K562 (cell line): Measurements from ENCODE around the gene CHAT. TPM values are rescaled to one million over a fixed set of nuclear protein-coding genes. Genes with fewer than 3 reads are reported as not detected.

Experiments
- ATAC-seq: fragments of 200-7000 bp; cut with Tn5 transposase; 3 replicates; pipeline ENCODE4 v1.9.1; 2020; ENCODE audit warnings: moderate library complexity
- BruUV-seq: library from RNA; stranded (reverse); fragments of 400-500 nt; replicated peaks from 2 replicates; lab custom pipeline; 2021; lab: Mats Ljungman, UMichigan
- CTCF ChIA-PET: fragments of 300-600 bp; formaldehyde crosslinking; extraction: SDS; loops from one replicate; lab custom pipeline; 2021; ENCODE audit warnings: low intra/inter-chr PET ratio; lab: Yijun Ruan, JAX
- POLR2A ChIA-PET: fragments of 300-600, 350-650 bp; sonication (Branson Sonifier 250); formaldehyde crosslinking; extraction: SDS; loops from one replicate; lab custom pipeline; 2021; ENCODE audit warnings: antibody characterized with exemption, inconsistent platforms; lab: Yijun Ruan, JAX
- DNase-seq, 4 experiments: peaks; one replicate each; pipeline versions ENCODE4 v3.0.0 to v3.0.0-alpha.2; 2011 to 2018; ENCODE audit warnings: low spot score in 3 of 4, mixed read lengths in 3 of 4; ENCODE audit errors: extremely low read depth in 1 of 4
- FAIRE-seq: peaks from 2 replicates; lab custom pipeline; 2011; peaks lifted over from hg19 to GRCh38; lab: Jason Lieb, UNC
- H2AFZ ChIP-seq: 2 replicates; pipeline ENCODE4 v1.6.0; 2011; ENCODE audit warnings: low read depth, low read length, control low read depth, inconsistent platforms
- H3K27ac ChIP-seq: fragments of 200-600 bp; 3 replicates; pipeline ENCODE4 v1.8.0; 2011; ENCODE audit warnings: low read depth, mild to moderate bottlenecking, control low read depth, inconsistent platforms, low read length, moderate library complexity, mixed read lengths; ENCODE audit errors: extremely low read depth
- H3K27me3 ChIP-seq, 2 experiments: fragments of 300-600 bp in 1 of 2; 2 replicates in 1 of 2; 3 replicates in 1 of 2; pipeline versions ENCODE4 v1.6.0 to v1.8.0; 2011; ENCODE audit warnings: inconsistent platforms in 2 of 2, low read length in 2 of 2, mild to moderate bottlenecking in 1 of 2, mixed read lengths in 1 of 2, moderate library complexity in 1 of 2; ENCODE audit not compliant: control insufficient read depth in 2 of 2, insufficient read depth in 2 of 2
- H3K36me3 ChIP-seq: fragments of 300-600 bp; 3 replicates; pipeline ENCODE4 v1.8.0; 2011; ENCODE audit warnings: mild to moderate bottlenecking, low read length, inconsistent platforms; ENCODE audit not compliant: control insufficient read depth, insufficient read depth
- H3K4me1 ChIP-seq, 2 experiments: fragments of 200-600 bp in 1 of 2; replicated peaks in 1 of 2; 2 replicates in 1 of 2; 3 replicates in 1 of 2; pipeline versions ENCODE4 v1.5.1 to v1.8.0; 2011; ENCODE audit warnings: inconsistent platforms in 2 of 2, low read length in 2 of 2, mild to moderate bottlenecking in 1 of 2, mixed read lengths in 1 of 2, moderate library complexity in 1 of 2; ENCODE audit not compliant: control insufficient read depth in 2 of 2, insufficient read depth in 2 of 2
- H3K4me2 ChIP-seq: 2 replicates; pipeline ENCODE4 v1.6.1; 2011; ENCODE audit warnings: low read length, control low read depth, inconsistent platforms, mixed read lengths; ENCODE audit not compliant: insufficient read depth
- H3K4me3 ChIP-seq: fragments of 200-600 bp; sonication (generic), shearing (Covaris generic); 2 replicates; pipeline ENCODE4 v1.5.1; 2016; ENCODE audit warnings: control low read depth, inconsistent platforms
- H3K79me2 ChIP-seq: fragments of 200-600 bp; 3 replicates; pipeline ENCODE4 v1.8.0; 2011; ENCODE audit warnings: low read length, inconsistent platforms; ENCODE audit not compliant: control insufficient read depth, insufficient read depth
- H3K9ac ChIP-seq, 2 experiments: 2 replicates each; pipeline versions ENCODE4 v1.6.0 to v1.6.1; 2011; ENCODE audit warnings: low read depth in 2 of 2, low read length in 2 of 2, control low read depth in 1 of 2, inconsistent platforms in 1 of 2, mild to moderate bottlenecking in 1 of 2, mixed read lengths in 1 of 2; ENCODE audit not compliant: insufficient read depth in 1 of 2
- H3K9me1 ChIP-seq: one replicate; pipeline ENCODE4 v1.6.0; 2011; ENCODE audit warnings: inconsistent platforms, mild to moderate bottlenecking, low read length, moderate library complexity; ENCODE audit not compliant: control insufficient read depth, insufficient read depth
- H3K9me3 ChIP-seq: replicated peaks from 2 replicates; pipeline ENCODE4 v1.5.1; 2011; ENCODE audit warnings: low read depth, low read length, inconsistent platforms; ENCODE audit not compliant: control insufficient read depth, insufficient read depth
- H4K20me1 ChIP-seq: replicated peaks from 2 replicates; pipeline ENCODE4 v1.6.1; 2011; ENCODE audit warnings: low read length, inconsistent platforms, mixed read lengths; ENCODE audit not compliant: control insufficient read depth, insufficient read depth
- CSDE1 ChIP-seq, 2 experiments: fragments of 450-650 bp; IDR thresholded peaks; 2 replicates each; pipeline ENCODE4 v1.6.1; 2016; ENCODE audit warnings: mild to moderate bottlenecking in 1 of 2
- GTF2A2 ChIP-seq: IDR thresholded peaks from 2 replicates; pipeline ENCODE4 v1.6.1; 2016; ENCODE audit warnings: mild to moderate bottlenecking, missing genetic modification characterization, missing compliant biosample characterization
- HBP1 ChIP-seq: fragments of 450-650 bp; formaldehyde crosslinking; IDR thresholded peaks from 2 replicates; pipeline ENCODE4 v1.4.0; 2022; ENCODE audit warnings: missing genetic modification characterization
- MBD2 ChIP-seq: sonication (generic); IDR thresholded peaks from 2 replicates; pipeline ENCODE4 v1.6.1; 2016; ENCODE audit warnings: low read depth, borderline replicate concordance
- SETDB1 ChIP-seq: IDR thresholded peaks from one replicate; pipeline ENCODE4 v1.6.1; 2012; ENCODE audit warnings: low read length, control low read depth, inconsistent platforms
- ZBTB9 ChIP-seq: fragments of 450-650 bp; formaldehyde crosslinking; IDR thresholded peaks from 2 replicates; pipeline ENCODE4 v1.4.0; 2020; ENCODE audit warnings: mild to moderate bottlenecking, moderate library complexity
- ZNF316 ChIP-seq: fragments of 450-650 bp; IDR thresholded peaks from 2 replicates; pipeline ENCODE4 v1.6.1; 2016
- ZNF436 ChIP-seq: fragments of 250-450, 450-650 bp; sonication (Bioruptor Pico); formaldehyde crosslinking; IDR thresholded peaks from 2 replicates; pipeline ENCODE4 v1.7.0; 2020; ENCODE audit warnings: mild to moderate bottlenecking
- WGBS: fragments of 100-300 bp; shearing (Covaris generic); methylation state at CpG from one replicate; pipeline ENCODE4 v1.1.6; 2016; ENCODE audit warnings: low coverage, mixed read lengths; ENCODE audit not compliant: insufficient coverage; ENCODE audit errors: missing lambda C conversion rate; 5-methylcytosine and 5-hydroxymethylcytosine counted together
- in situ Hi-C: fragments of 300-500 bp; cut with MboI; formaldehyde crosslinking; loops from 4 replicates; pipeline ENCODE4 v1.15.0; 2018; ENCODE audit warnings: inconsistent platforms, mixed read lengths
- intact Hi-C: fragments of 100-400 bp; cut with micrococcal nuclease; formaldehyde crosslinking; loops from 2 replicates; pipeline ENCODE4 v1.14.2; 2022
- polyA plus RNA-seq, 8 experiments: library from polyadenylated mRNA; depleted of rRNA in 4 of 8; stranded (reverse) in 5 of 8; unstranded in 3 of 8; fragments of >200 nt; fragmentation: Nextera tagmentation in 2 of 8; fragmentation: Illumina TruSeq in 1 of 8; extraction: Ambion mirVana in 2 of 8; extraction: Trizol in 1 of 8; gene quantifications; 2 replicates each; pipeline versions ENCODE4 v1.2.1 to v1.2.3, GENCODE V29; 2011 to 2014; ENCODE audit warnings: inconsistent platforms in 1 of 8, missing spikeins in 1 of 8
- total RNA-seq, 7 experiments: library from RNA; depleted of rRNA in 6 of 7; stranded (reverse); fragments of >200 nt in 6 of 7; fragmentation: Illumina TruSeq in 2 of 7; extraction: Trizol in 2 of 7; gene quantifications; 2 replicates each; pipeline versions ENCODE4 v1.2.1 to v1.2.3, GENCODE V29; 2011 to 2021; ENCODE audit warnings: low replicate concordance in 1 of 7
- TF ChIP-seq, protein P1 (sequence below): fragments of 450-650 bp; conservative IDR thresholded peaks from 2 replicates; pipeline ENCODE4 v1.6.1; 2016; ENCODE audit warnings: missing genetic modification characterization, low read depth, mild to moderate bottlenecking, missing compliant biosample characterization, moderate library complexity
- TF ChIP-seq, protein P2 (sequence below): sonication (generic); formaldehyde crosslinking; IDR thresholded peaks from 2 replicates; pipeline ENCODE4 v1.8.1; 2022; ENCODE audit warnings: missing genetic modification reagents

Gene CHAT
- total and polyA plus RNA-seq, 9 of the 15 experiments (the other 6 are each of a cell fraction or from before 2014, with no cell fraction given) = not detected

GRCh38 chr10:49657606-49658005, 43.8 kb downstream of the CHAT start:
- H2AFZ ChIP-seq = no peak overlapping the region
- peak; percentile 10; the same call in 1 of the 2 replicates for TF ChIP-seq ZNF316
- TF ChIP-seq, protein P1, sequence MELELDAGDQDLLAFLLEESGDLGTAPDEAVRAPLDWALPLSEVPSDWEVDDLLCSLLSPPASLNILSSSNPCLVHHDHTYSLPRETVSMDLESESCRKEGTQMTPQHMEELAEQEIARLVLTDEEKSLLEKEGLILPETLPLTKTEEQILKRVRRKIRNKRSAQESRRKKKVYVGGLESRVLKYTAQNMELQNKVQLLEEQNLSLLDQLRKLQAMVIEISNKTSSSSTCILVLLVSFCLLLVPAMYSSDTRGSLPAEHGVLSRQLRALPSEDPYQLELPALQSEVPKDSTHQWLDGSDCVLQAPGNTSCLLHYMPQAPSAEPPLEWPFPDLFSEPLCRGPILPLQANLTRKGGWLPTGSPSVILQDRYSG = no peak
- TF ChIP-seq, all 486 proteins: peak for 1
- Histone ChIP-seq H3K36me3 (no peaks in the 10 kb centered on the region), H3K4me1 (no peaks in the 10 kb centered on the region), H3K9ac (no peak overlapping the region), H3K4me3 (no peak overlapping the region), H3K9me3 (no peaks in the 10 kb centered on the region), H3K27me3 (peaks cover 7 to 32% of the 10 kb centered on the region in 2 experiments; a peak in 4 of 5 replicates), H3K4me2 (no peak overlapping the region), H3K9me1 (no peaks in the 10 kb centered on the region), H3K79me2 (no peaks in the 10 kb centered on the region), H4K20me1 (peaks cover 2% of the 10 kb centered on the region; the same call in 1 of the 2 replicates), H3K27ac (no peak overlapping the region)
- BruUV-seq = no TSS peak
- DNase-seq = no peak
- no peak for FAIRE-seq
- 0% methylated on average over 1 of the region's 1 CpG for WGBS
- ATAC-seq = no peak
- ChIA-PET POLR2A (no interaction called here), CTCF (no interaction called here)
- intact Hi-C loops (no loop called here), in situ Hi-C loops (no loop called here)

GRCh38 chr10:49661140-49661856, 47.5 kb downstream of the CHAT start:
- no peak overlapping the region for H3K27ac ChIP-seq
- no peaks in the 10 kb centered on the region for H3K79me2 ChIP-seq
- no peaks in the 10 kb centered on the region for H3K4me1 ChIP-seq
- intact Hi-C loops (no loop called here), in situ Hi-C loops (no loop called here)
- DNase-seq (peak in 2 of 4 experiments; percentile 6 to 7), ATAC-seq (no peak), FAIRE-seq (no peak)
- H3K9me3 ChIP-seq = no peaks in the 10 kb centered on the region
- no peak overlapping the region for H2AFZ ChIP-seq
- no peaks in the 10 kb centered on the region for H3K36me3 ChIP-seq
- H3K9me1 ChIP-seq = no peaks in the 10 kb centered on the region
- H3K9ac ChIP-seq = no peak overlapping the region
- POLR2A ChIA-PET = no interaction called here
- 2% methylated on average over 8 of the region's 8 CpGs for WGBS
- peaks cover 0 to 29% of the 10 kb centered on the region in 2 experiments for H3K27me3 ChIP-seq
- CTCF ChIA-PET = no interaction called here
- no peak overlapping the region for H3K4me3 ChIP-seq
- no TSS peak for BruUV-seq
- no peaks in the 10 kb centered on the region for H4K20me1 ChIP-seq
- no peak overlapping the region for H3K4me2 ChIP-seq
- TF ChIP-seq HBP1 (CRISPR knock-in tag) (no peak), ZBTB9 (CRISPR knock-in tag) (no peak), SETDB1 (no peak), CSDE1 (IDR thresholded peaks at IDR 0.05) (no peak), ZNF436 (no peak), GTF2A2 (tag) (no peak), MBD2 (no peak)
- TF ChIP-seq, protein P2, sequence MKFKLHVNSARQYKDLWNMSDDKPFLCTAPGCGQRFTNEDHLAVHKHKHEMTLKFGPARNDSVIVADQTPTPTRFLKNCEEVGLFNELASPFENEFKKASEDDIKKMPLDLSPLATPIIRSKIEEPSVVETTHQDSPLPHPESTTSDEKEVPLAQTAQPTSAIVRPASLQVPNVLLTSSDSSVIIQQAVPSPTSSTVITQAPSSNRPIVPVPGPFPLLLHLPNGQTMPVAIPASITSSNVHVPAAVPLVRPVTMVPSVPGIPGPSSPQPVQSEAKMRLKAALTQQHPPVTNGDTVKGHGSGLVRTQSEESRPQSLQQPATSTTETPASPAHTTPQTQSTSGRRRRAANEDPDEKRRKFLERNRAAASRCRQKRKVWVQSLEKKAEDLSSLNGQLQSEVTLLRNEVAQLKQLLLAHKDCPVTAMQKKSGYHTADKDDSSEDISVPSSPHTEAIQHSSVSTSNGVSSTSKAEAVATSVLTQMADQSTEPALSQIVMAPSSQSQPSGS (CRISPR knock-in tag) = no peak
